CD4-positive, alpha-beta T cell treated with Interleukin-2 at 100 ng/mL for 4 hours (primary cell): ENCODE measurements around the gene ZNF227.
"Not testable (repeated sequence)": the region's sequence is repeated elsewhere in the genome, so short reads cannot be mapped to it uniquely, and the experiment has no call there.

Source experiments
- DNase-seq: peaks from one replicate; pipeline ENCODE4 v3.0.0-alpha.2; 2020; ENCODE audit warnings: low spot score

The ZNF227 gene

DNA sequence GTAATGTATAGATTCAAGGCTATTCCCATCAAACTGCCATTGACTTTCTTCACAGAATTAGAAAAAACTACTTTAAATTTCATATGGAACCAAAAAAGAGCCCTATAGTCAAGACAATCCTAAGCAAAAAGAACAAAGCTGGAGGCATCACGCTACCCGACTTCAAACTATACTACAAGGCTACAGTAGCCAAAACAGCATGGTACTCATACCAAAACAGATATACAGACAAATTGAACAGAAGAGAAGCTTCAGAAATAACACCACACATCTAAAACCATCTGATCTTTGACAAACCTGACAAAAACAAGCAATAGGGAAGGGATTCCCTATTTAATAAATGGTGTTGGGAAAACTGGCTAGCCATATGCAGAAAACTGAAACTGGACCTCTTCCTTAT is 40.0 kb downstream of the ZNF227 start:
- not testable (repeated sequence) for DNase-seq

DNA sequence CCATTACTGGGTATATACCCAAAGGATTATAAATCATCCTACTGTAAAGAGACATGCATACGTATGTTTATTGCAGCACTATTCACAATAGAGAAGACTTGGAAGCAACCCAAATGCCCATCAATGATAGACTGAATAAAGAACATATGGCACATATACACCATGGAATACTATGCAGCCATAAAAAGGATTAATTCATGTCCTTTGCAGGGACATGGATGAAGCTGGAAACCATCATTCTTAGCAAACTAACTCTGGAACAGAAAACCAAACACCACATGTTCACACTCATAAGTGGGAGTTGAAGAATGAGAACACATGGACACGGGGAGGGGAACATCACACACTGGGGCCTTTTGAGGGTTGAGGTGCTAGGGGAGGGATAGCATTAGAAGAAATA is 41.1 kb downstream of the ZNF227 start:
- not testable (repeated sequence) for DNase-seq

DNA sequence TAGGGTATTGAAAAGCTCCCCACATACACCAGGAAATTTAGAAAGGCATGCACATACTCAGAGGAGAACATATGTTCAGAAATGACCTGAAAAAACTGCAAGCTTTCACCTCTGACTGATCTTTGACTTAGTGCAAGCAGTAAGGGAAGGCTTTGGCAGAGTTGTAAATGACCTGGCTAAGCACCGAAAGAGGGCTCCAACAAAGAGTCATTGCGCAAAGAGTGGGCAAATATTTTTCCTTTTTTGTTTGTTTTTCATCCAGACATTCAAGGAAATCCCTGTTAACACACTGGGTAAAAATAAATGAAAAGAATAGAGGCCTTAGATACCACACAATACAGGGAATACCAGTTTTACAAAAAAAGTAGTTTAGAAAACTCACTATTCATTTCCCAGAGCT is 42.2 kb downstream of the ZNF227 start:
- no peak for DNase-seq

DNA sequence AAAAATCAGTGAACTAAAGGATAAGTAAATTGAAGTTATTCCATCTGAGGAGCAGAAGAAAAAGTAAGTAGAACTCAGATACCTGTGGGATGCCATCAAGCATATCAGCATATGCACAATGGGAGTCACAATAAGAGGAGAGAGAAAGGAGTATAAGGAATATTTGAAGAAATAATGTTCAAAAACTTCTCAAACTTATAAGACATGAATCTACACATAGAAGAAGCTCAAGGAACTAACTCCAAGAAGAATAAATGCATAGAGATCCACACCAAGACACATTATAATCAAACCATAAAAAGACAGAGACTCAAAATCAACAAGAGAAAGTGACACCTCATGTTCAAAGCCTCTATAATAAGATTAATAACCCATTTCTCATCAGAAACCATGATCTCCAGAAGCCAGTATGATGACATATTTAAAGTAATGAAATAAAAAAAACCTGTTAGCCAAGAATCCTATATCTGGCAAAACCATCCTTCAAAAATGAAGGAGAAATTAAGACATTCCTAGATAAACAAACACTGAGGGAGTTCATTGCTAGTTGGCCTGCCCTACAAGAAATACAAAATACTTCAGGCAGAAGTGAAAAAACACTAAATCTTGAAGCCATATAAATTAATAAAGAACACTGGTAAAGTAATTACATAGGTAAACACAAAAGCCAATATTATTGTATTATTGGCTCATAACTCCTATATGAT is 43.5 kb downstream of the ZNF227 start:
- no peak for DNase-seq

DNA sequence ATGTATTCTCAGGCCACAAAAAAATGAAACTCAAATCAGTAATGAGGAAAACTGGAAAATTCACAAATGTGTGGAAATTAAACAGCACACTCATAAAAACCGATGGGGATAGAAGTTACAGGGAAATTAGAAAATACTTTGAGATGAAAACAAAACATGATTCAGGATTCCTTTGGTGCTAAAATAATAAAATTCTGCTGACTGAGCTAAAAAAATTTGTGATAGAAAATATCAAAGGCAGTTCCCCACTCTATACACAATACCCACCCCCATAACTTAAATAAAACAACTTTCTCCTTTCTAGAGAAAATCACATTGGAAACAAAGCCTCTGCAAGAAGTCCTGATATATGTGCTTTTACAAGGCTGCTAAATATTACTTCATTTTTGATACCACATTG is 45.8 kb downstream of the ZNF227 start:
- DNase-seq = no peak

DNA sequence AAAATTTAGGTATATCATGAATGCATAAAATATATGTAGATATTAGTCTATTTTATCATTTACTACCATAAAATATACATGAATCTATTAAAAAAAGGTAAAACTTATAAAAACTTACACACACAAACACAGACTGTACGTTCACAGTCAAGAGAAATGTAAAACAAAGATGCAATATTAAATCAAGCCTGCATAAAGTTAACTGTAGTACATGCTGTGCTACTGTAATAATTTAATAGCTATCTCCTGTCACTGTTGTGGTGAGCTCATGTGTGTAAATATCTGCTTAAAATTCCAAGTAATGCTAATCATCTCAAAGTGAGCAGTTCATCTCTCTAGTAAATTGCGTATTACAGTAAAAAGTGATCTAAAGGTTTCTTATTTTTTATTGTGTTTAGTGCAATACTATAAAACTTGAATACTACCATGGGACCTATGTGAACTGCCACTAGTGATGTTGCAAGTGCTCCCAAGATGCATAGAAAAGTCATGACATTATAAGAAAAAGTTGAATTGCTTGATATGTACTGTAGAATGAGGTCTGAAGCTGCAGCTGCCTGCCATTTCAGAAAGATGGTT is 46.6 kb downstream of the ZNF227 start:
- DNase-seq = no peak

DNA sequence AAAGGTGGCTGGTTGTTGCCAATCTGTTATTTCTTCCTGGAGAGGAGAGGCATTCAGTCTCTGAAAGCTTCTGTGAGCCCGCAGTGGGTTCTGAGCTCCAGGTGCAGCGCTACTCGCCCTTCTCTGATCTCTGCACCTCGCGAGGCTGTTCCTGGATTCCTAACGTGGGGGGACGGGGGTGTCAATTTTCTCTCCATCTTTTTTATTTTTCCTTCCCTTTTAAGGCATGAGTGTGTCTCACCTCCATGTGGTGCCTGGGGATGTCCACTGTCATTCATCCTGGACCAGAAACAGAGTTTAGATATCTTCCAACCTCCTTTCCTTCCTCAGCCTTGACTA is 48.0 kb downstream of the ZNF227 start:
- no peak for DNase-seq

DNA sequence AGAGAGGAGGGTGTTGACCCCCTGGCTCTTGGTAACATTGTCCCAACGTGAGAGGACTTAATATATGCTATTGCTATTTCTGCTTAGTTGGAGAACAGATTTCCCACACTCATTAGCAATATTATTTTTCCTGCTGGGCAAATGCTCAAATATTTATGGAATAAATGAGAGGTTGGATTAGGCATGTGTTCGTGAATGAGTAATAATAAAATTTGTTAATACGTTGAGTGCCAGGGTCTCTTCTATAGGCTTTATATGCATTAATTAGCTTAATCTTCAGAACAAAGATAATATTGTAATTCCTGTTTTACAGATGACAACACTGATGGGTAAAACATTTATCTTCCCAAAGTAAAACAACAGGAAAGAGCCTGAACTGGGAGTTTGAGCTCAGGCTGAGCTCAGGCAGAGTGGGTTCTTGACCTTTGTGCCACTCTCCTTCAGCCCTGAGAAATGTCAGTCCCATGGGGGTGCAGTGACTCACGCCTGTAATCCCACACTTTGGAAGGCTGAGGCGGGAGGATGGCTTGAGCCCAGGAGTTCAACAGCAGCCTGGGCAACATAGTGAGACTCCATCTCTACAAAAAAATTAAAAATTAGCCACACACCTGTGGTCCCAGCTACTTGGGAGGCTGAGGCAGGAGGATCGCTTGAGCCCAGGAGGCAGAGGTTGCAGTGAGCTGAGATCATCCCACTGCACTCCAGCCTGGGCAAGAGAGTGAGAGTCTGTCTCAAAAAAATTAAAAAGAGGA is 48.5 kb downstream of the ZNF227 start:
- DNase-seq = no peak

DNA sequence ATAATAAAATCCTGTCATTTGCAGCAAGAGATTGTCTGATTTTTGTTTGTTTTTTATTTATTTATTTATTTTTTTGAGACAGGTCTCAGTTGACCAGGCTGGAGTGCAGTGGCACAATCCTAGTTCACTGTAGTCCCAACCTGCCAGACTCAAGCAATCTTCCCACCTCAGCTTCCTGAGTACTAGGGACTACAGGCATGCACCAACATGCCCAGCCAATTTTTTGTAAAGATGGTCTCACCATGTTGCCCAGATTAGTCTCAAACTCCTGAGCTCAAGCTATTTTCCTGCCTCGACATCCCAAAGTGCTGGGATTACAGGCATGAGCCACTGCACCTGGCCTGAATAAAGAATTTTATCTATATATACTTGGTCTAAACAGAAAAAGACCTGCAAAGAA is 65.0 kb downstream of the ZNF227 start:
- DNase-seq = no peak

DNA sequence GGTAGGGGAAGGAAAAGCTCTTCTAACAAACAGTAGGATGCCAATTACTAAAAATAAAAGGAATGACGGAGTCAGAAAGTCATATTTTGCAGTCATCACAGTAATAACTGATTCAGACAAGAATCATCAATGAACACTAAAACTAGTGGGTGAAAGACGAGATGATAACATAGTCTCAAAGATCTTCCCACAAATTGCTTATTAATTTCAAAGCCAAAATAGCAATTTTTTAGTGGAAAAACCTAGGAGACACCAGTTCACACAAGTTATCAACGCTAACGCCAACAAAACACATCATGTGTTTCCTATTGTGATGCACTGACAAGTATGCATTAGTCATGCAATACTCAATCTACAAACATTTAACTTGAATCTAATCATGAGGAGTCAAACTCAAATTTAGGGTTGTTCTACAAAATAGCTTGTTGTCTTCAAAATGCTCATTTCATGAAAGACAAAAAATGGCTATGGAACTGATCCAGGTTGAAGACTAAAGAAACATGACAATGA is 65.9 kb downstream of the ZNF227 start:
- no peak for DNase-seq

DNA sequence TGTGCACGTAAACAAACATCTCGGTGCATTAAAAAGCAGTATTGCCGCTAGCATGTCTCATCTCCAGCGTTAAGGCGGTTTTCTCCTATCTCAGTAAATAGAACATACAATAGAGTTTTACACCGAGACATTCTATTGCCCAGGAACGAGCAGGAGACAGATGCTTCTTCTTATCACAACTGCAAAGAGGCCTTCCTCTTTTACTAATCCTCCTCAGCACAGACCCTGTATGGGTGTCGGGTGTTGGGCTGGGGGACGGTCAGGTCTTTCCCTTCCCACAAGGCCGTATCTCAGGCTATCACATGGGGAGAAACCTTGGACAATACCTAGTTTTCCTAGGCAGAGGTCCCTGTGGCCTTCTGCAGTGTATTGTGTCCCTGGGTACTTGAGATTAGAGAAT is 68.6 kb downstream of the ZNF227 start:
- no peak for DNase-seq

DNA sequence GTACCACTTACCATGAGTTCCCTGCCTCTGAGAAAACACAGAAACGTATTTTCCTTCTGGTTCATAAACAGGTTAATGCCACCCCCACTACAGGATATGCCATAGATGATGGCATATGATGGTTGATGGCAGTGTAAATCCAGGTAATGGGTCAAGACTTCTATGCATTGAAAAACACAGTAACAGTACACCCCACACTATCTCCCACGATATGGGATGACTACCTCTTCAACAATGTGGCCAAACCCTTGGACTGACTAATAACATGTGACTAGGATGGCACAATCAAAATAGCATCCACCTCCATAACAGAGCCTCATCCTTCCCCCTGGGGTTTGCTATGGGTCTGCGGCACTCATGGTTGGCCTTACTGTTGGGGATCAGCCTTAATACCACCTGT is 70.5 kb downstream of the ZNF227 start:
- DNase-seq = no peak

DNA sequence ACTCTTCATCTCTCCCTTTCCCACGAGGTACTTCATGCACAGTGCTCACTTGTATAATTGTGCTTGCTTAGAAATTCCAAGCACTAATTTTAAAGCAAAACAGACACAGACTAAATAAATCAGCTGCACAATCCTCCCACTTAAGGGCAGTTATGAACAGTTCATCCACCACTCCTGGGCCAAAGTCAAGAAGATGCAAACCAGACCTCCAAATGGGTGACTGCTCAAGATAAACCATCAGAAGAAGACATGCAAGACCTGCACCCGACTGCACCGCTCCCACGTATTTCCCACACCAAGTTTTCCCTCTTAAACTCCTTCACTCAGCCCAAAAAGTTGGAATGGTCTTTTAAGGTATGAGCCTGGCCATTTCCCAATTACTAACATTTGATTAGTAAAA is 72.6 kb downstream of the ZNF227 start:
- DNase-seq = no peak
